Measurements from ENCODE around the gene CCDC33.

- TF ChIP-seq CTCF (IDR thresholded peaks at IDR 0.05) (no peak), SIN3A (IDR thresholded peaks at IDR 0.05; ENCODE audit: borderline replicate concordance, insufficient read depth, low read depth, low read length) (no peak)
These were observed 82.4 kb downstream of the CCDC33 start for GRCh38 chr15:74318376-74319137.

All from Panc1 (cell line).